ENCODE measurements around the gene CXXC5. TPM values are rescaled to one million over a fixed set of nuclear protein-coding genes. Genes with fewer than 3 reads are reported as not detected.
"Not testable (repeated sequence)": the region's sequence is repeated elsewhere in the genome, so short reads cannot be mapped to it uniquely, and the experiment has no call there.

CXXC5 gene
- total RNA-seq, 1 experiment from 2014 or later: 92.3 TPM

GRCh38 chr5:139717221-139717620, 69.1 kb downstream of the CXXC5 start:
- BruUV-seq (replicated peaks): no TSS peak
- TF ChIP-seq, protein P1, sequence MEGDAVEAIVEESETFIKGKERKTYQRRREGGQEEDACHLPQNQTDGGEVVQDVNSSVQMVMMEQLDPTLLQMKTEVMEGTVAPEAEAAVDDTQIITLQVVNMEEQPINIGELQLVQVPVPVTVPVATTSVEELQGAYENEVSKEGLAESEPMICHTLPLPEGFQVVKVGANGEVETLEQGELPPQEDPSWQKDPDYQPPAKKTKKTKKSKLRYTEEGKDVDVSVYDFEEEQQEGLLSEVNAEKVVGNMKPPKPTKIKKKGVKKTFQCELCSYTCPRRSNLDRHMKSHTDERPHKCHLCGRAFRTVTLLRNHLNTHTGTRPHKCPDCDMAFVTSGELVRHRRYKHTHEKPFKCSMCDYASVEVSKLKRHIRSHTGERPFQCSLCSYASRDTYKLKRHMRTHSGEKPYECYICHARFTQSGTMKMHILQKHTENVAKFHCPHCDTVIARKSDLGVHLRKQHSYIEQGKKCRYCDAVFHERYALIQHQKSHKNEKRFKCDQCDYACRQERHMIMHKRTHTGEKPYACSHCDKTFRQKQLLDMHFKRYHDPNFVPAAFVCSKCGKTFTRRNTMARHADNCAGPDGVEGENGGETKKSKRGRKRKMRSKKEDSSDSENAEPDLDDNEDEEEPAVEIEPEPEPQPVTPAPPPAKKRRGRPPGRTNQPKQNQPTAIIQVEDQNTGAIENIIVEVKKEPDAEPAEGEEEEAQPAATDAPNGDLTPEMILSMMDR (IDR thresholded peaks at IDR 0.05; ENCODE audit: insufficient read depth in 1 of 2, low read depth in 1 of 2, low read length in 1 of 2, severe bottlenecking in 1 of 2, unreplicated experiment in 1 of 2): no peak
- Mint-ChIP-seq H3K27me3 (ENCODE audit: insufficient read depth, unreplicated experiment) (no peaks in the 10 kb centered on the region), H3K4me3 (ENCODE audit: unreplicated experiment) (no peak overlapping the region), H3K27ac (ENCODE audit: unreplicated experiment) (no peak overlapping the region), H3K36me3 (ENCODE audit: insufficient read depth, unreplicated experiment) (peaks cover 12% of the 10 kb centered on the region), H3K4me1 (ENCODE audit: low read depth, unreplicated experiment) (no peaks in the 10 kb centered on the region), H3K9me3 (ENCODE audit: unreplicated experiment) (peaks cover 7% of the 10 kb centered on the region)
- no peaks in the 10 kb centered on the region for H3K36me3 ChIP-seq (ENCODE audit: control insufficient read depth, insufficient read depth, low read length)
- H3K9me3 ChIP-seq: peaks cover 21% of the 10 kb centered on the region
- no peak for DNase-seq
- POLR2A ChIA-PET: no interaction called here
- no peaks in the 10 kb centered on the region for H3K27me3 ChIP-seq (replicated peaks; ENCODE audit: control insufficient read depth, insufficient read depth, low read length)
- no peak overlapping the region for H3K4me3 ChIP-seq (ENCODE audit: low read depth, low read length)
- CTCF ChIA-PET: interaction anchor here (0.6 kb wide), 1 partner anchor 65 kb away, joined by 6 read pairs; no protein-coding TSS in a partner anchor
- intact Hi-C loops (cut with micrococcal nuclease; ENCODE audit: unreplicated experiment): no loop called here
- peaks cover 4% of the 10 kb centered on the region; the same call in 1 of the 2 replicates for H3K4me1 ChIP-seq

- H3K27ac Mint-ChIP-seq (ENCODE audit: unreplicated experiment); H3K4me1 Mint-ChIP-seq (ENCODE audit: low read depth, unreplicated experiment); H3K4me1 ChIP-seq; H3K36me3 ChIP-seq (ENCODE audit: control insufficient read depth, insufficient read depth, low read length); intact Hi-C loops (cut with micrococcal nuclease; ENCODE audit: unreplicated experiment); POLR2A ChIA-PET; H3K4me3 Mint-ChIP-seq (ENCODE audit: unreplicated experiment); DNase-seq; H3K27me3 ChIP-seq (replicated peaks; ENCODE audit: control insufficient read depth, insufficient read depth, low read length); H3K9me3 Mint-ChIP-seq (ENCODE audit: unreplicated experiment); BruUV-seq (replicated peaks); H3K27me3 Mint-ChIP-seq (ENCODE audit: insufficient read depth, unreplicated experiment); H3K4me3 ChIP-seq (ENCODE audit: low read depth, low read length); CTCF ChIA-PET: not testable (repeated sequence)
- H3K9me3 ChIP-seq: peaks cover 21% of the 10 kb centered on the region
- peaks cover 12% of the 10 kb centered on the region for H3K36me3 Mint-ChIP-seq (ENCODE audit: insufficient read depth, unreplicated experiment)
Measured at GRCh38 chr5:139718403-139718802, 70.3 kb downstream of the CXXC5 start.

DNA sequence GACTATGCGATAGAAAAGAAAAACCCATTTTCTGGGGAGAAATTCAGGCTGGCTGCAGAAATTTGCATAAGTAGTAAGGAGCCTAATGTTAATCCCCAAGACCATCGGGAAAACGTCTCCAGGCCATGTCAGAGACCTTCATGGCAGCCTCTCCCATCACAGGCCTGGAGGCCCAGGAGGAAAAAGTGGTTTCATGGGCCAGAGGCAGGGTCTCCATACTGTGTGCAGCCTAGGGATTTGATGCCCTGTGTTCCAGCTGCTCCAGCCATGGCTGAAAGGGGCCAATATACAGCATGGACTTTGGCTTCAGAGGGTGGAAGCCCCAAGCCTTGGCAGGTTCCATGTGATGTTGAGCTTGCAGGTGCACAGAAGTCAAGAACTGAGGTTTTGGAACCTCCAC, 71.8 kb downstream of the CXXC5 start:
- H3K27me3 Mint-ChIP-seq (ENCODE audit: insufficient read depth, unreplicated experiment); BruUV-seq (replicated peaks); H3K4me3 Mint-ChIP-seq (ENCODE audit: unreplicated experiment); H3K36me3 ChIP-seq (ENCODE audit: control insufficient read depth, insufficient read depth, low read length); DNase-seq; H3K27me3 ChIP-seq (replicated peaks; ENCODE audit: control insufficient read depth, insufficient read depth, low read length); H3K4me3 ChIP-seq (ENCODE audit: low read depth, low read length); H3K9me3 Mint-ChIP-seq (ENCODE audit: unreplicated experiment); CTCF ChIA-PET; intact Hi-C loops (cut with micrococcal nuclease; ENCODE audit: unreplicated experiment); POLR2A ChIA-PET; H3K4me1 Mint-ChIP-seq (ENCODE audit: low read depth, unreplicated experiment); H3K4me1 ChIP-seq; H3K27ac Mint-ChIP-seq (ENCODE audit: unreplicated experiment): not testable (repeated sequence)
- H3K9me3 ChIP-seq: peaks cover 21% of the 10 kb centered on the region
- peaks cover 12% of the 10 kb centered on the region for H3K36me3 Mint-ChIP-seq (ENCODE audit: insufficient read depth, unreplicated experiment)

DNA sequence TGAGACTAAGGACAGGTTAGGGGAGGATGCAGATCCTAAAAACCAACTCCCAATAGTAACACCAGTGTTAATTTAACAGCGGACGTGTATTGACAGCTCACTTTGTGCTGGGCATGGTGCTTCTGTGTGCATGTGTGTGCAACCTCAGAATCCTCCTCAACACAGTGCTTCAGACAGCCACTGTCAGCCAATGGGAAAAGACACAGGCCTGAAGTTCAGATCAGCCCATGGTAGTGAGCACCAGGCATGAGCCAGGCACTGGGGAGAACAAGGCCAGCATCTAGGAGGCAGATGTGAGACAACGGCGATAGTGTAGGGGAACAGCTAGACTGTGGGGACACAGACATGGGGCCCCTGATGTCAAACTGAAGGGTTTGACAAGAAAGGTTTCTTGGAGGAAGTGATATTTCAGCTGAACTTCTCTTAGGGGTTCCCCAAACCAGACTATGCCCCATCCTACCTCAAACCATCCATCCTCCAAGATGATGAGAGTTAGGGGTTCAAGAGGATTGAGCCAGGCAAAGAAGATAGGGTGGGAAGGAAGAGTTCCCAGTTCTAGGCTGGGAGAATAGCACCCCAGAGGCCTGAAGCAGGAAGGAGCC, 75.9 kb downstream of the CXXC5 start:
- no peak overlapping the region for H3K4me3 Mint-ChIP-seq (ENCODE audit: unreplicated experiment)
- TF ChIP-seq, protein P1 (IDR thresholded peaks at IDR 0.05; ENCODE audit: insufficient read depth in 1 of 2, low read depth in 1 of 2, low read length in 1 of 2, severe bottlenecking in 1 of 2, unreplicated experiment in 1 of 2): no peak
- intact Hi-C loops (cut with micrococcal nuclease; ENCODE audit: unreplicated experiment): no loop called here
- H3K27me3 Mint-ChIP-seq (ENCODE audit: insufficient read depth, unreplicated experiment): no peaks in the 10 kb centered on the region
- ChIA-PET CTCF (no interaction called here), POLR2A (no interaction called here)
- no peak overlapping the region for H3K27ac Mint-ChIP-seq (ENCODE audit: unreplicated experiment)
- H3K9me3 ChIP-seq: peaks cover 9% of the 10 kb centered on the region
- H3K36me3 ChIP-seq (ENCODE audit: control insufficient read depth, insufficient read depth, low read length): no peaks in the 10 kb centered on the region
- no peak overlapping the region for H3K4me3 ChIP-seq (ENCODE audit: low read depth, low read length)
- DNase-seq: no peak
- H3K4me1 Mint-ChIP-seq (ENCODE audit: low read depth, unreplicated experiment): peaks cover 8% of the 10 kb centered on the region
- no TSS peak for BruUV-seq (replicated peaks)
- H3K27me3 ChIP-seq (replicated peaks; ENCODE audit: control insufficient read depth, insufficient read depth, low read length): no peaks in the 10 kb centered on the region
- H3K9me3 Mint-ChIP-seq (ENCODE audit: unreplicated experiment): no peaks in the 10 kb centered on the region
- peaks cover under 1% of the 10 kb centered on the region for H3K36me3 Mint-ChIP-seq (ENCODE audit: insufficient read depth, unreplicated experiment)
- H3K4me1 ChIP-seq: peaks cover 4% of the 10 kb centered on the region; the same call in 1 of the 2 replicates

Data from Caco-2 (cell line).